HG03175 (cell line): ENCODE measurements around the gene ENOPH1.
A peak's percentile ranks its signal among the peaks of the same experiment; 100 is the strongest.
"Not testable (repeated sequence)": the region's sequence is repeated elsewhere in the genome, so short reads cannot be mapped to it uniquely, and the experiment has no call there.

ENCODE experiments used
- ATAC-seq: cut with Tn5 transposase; IDR thresholded peaks from one replicate; pipeline ENCODE4 v1.9.1; 2021; ENCODE audit warnings: mild to moderate bottlenecking, moderate library complexity; ENCODE audit not compliant: unreplicated experiment

The ENOPH1 gene

GRCh38 chr4:82430193-82430963 lies at the start of gene ENOPH1, which contains the start of gene HNRNPDL:
TSS of gene ENOPH1 (plus strand) at chr4:82430590. CDS start at chr4:82430830, 240 bp downstream.
TSS of gene HNRNPDL (minus strand) at chr4:82430462. CDS start at chr4:82429690, 772 bp downstream.
- peak; percentile 74 for ATAC-seq

GRCh38 chr4:82380831-82381230 lies 49.6 kb upstream of the ENOPH1 start:
- no peak for ATAC-seq

- ATAC-seq, result no peak
These were observed 49.2 kb upstream of the ENOPH1 start for GRCh38 chr4:82381235-82381634.

GRCh38 chr4:82381661-82382296 lies 48.6 kb upstream of the ENOPH1 start:
- no peak for ATAC-seq

- no peak for ATAC-seq
These were observed 47.6 kb upstream of the ENOPH1 start for GRCh38 chr4:82382751-82383150.

- not testable (repeated sequence) for ATAC-seq
These were observed 44.1 kb upstream of the ENOPH1 start for GRCh38 chr4:82386312-82386711.

GRCh38 chr4:82388405-82388804 lies 42.0 kb upstream of the ENOPH1 start:
- no peak for ATAC-seq

GRCh38 chr4:82390061-82390460 lies 40.3 kb upstream of the ENOPH1 start:
- not testable (repeated sequence) for ATAC-seq

- no peak for ATAC-seq
These were observed 35.5 kb upstream of the ENOPH1 start for GRCh38 chr4:82394896-82395295.

GRCh38 chr4:82397527-82397926 lies 32.9 kb upstream of the ENOPH1 start:
- ATAC-seq, result no peak

GRCh38 chr4:82398263-82398662 lies 32.1 kb upstream of the ENOPH1 start:
- ATAC-seq, result no peak

GRCh38 chr4:82401600-82401999 lies 28.8 kb upstream of the ENOPH1 start:
- ATAC-seq, result no peak

- no peak for ATAC-seq
These were observed 28.1 kb upstream of the ENOPH1 start for GRCh38 chr4:82402196-82402775.

GRCh38 chr4:82403725-82404124 lies 26.7 kb upstream of the ENOPH1 start:
- ATAC-seq, result no peak

- ATAC-seq, result not testable (repeated sequence)
These were observed 15.3 kb upstream of the ENOPH1 start for GRCh38 chr4:82415061-82415460.

GRCh38 chr4:82415922-82416365 lies 14.4 kb upstream of the ENOPH1 start:
- ATAC-seq, result no peak

- ATAC-seq, result no peak
These were observed 10.9 kb upstream of the ENOPH1 start for GRCh38 chr4:82419451-82419850.

GRCh38 chr4:82421796-82422560 lies 8.4 kb upstream of the ENOPH1 start:
- no peak for ATAC-seq

- no peak for ATAC-seq
These were observed 7.8 kb upstream of the ENOPH1 start for GRCh38 chr4:82422616-82423015.

GRCh38 chr4:82423245-82424054 lies 6.9 kb upstream of the ENOPH1 start:
- ATAC-seq, result no peak
